IPS-20b (cell line): ENCODE data around the gene SELE.
"Not testable (repeated sequence)": the region's sequence is repeated elsewhere in the genome, so short reads cannot be mapped to it uniquely, and the experiment has no call there.

ENCODE experiments used
- H3K27ac ChIP-seq: one replicate; pipeline ENCODE4 v1.5.1; 2013; ENCODE audit warnings: low read length
- H3K27me3 ChIP-seq: 2 replicates; pipeline ENCODE4 v1.6.1; 2013; ENCODE audit warnings: mild to moderate bottlenecking, low read length, inconsistent platforms; ENCODE audit not compliant: insufficient read depth
- H3K36me3 ChIP-seq: 2 replicates; pipeline ENCODE4 v1.6.1; 2013; ENCODE audit warnings: low read depth, mild to moderate bottlenecking, inconsistent platforms, low read length, moderate library complexity; ENCODE audit not compliant: insufficient read depth
- H3K4me1 ChIP-seq: 2 replicates; pipeline ENCODE4 v1.6.1; 2013; ENCODE audit warnings: mild to moderate bottlenecking, control low read depth, inconsistent platforms, low read length, moderate library complexity; ENCODE audit not compliant: insufficient read depth
- H3K4me3 ChIP-seq: 2 replicates; pipeline ENCODE4 v1.5.1; 2013; ENCODE audit warnings: mild to moderate bottlenecking, low read length, inconsistent platforms
- H3K9ac ChIP-seq: 2 replicates; pipeline ENCODE4 v1.6.1; 2013; ENCODE audit warnings: low read depth, mild to moderate bottlenecking, inconsistent platforms, low read length, moderate library complexity
- H3K9me3 ChIP-seq: 2 replicates; pipeline ENCODE4 v1.6.1; 2013; ENCODE audit warnings: mild to moderate bottlenecking, low read depth, low read length, inconsistent platforms; ENCODE audit not compliant: insufficient read depth

The SELE gene

DNA sequence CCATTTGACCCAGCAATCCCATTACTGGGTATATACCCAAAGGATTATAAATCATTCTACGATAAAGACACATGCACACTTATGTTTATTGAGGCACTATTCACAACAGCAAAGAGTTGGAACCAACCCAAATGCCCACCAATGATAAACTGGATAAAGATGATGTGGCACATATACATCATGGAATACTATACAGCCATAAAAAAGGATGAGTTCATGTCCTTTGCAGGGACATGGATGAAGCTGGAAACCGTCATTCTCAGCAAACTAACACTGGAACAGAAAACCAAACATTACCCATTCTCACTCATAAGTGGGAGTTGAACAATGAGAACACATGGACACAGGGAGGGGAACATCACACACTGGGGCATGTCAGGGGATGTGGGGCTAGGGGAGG, 18.8 kb downstream of the SELE start:
- not testable (repeated sequence) for H3K4me3 ChIP-seq, H3K9ac ChIP-seq, H3K27me3 ChIP-seq, H3K36me3 ChIP-seq, H3K27ac ChIP-seq, H3K4me1 ChIP-seq, H3K9me3 ChIP-seq

DNA sequence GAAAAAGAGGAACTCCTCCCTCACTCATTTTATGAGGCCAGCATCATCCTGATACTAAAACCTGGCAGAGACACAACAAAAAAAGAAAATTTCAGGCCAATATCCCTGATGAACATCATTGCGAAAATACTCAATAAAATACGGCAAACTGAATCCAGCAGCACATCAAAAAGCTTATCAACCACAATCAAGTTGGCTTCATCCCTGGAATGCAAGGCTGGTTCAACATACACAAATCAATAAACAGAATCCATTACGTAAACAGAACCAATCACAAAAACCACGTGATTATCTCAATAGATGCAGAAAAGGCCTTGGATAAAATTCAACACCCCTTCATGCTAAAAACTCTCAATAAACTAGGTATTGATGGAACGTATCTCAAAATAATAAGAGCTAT, 20.8 kb downstream of the SELE start:
- H3K4me1 ChIP-seq, H3K9me3 ChIP-seq, H3K36me3 ChIP-seq: not testable (repeated sequence)

DNA sequence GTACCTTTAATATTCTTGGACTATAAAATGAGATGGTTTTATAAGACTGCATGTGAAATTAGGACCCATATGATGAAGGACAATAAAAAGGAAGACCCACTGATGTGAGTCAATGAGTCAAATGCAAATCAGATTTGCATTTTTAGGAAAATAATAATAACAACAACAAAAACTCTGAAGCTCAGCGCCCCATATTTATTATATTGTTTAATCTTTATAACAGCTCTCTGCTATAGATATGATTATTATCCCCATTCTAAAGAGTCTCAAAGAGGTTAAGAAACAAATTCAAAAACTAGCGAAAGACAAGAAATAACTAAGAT, 21.6 kb downstream of the SELE start:
- Histone ChIP-seq H3K4me1 (peaks cover 4% of the 10 kb centered on the region), H3K9ac (no peak overlapping the region), H3K27me3 (no peaks in the 10 kb centered on the region), H3K9me3 (no peaks in the 10 kb centered on the region), H3K36me3 (no peaks in the 10 kb centered on the region), H3K4me3 (no peak overlapping the region), H3K27ac (no peak overlapping the region)

More for the DNA sequence above, 20.8 kb downstream of the SELE start:
- not testable (repeated sequence) for H3K27ac ChIP-seq, H3K9ac ChIP-seq, H3K27me3 ChIP-seq, H3K4me3 ChIP-seq

DNA sequence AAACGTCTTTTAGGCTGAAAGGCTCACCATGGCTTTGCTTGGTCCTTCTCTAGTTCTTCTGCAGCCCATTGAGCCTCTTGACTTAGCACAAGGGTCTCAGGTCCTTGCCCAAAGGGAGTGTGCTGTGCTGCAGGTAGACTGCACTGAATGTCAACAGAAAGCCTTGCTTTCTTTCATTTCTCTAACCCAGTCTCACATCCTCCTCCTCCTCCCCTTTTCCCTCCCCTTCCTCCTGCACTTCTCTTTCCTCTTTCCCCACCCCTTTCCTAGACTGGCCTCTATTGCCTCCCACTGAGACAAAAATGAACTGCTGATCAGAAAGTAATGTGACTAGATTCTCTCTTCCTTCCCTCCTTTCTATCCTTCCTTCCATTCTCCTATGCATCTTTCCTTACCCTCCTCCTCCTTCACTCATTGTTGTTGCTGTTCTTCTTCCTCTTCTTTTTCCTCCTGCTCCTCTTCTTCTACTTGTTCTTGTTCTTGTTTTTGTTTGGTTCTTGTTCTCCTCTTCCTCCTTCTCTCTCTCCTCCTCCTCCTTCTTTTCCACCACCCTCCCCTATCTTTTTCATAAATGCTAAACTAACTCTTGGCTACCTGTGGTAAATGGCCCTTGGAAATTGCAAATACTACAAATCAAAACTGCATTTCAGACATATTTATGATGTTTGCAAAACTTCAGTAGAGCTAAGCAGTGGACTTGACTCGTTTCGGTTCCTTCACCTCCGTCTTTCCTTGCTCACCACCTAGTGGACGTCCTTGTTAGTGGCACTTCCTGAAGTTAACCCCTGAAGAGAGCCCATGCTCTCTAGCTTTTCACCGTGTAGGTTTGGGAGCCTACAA, 22.2 kb downstream of the SELE start, which contains the start of gene SELL:
Gene SELL, minus strand, starts transcription at position 152 of the 840 bp plus-strand sequence. Its CDS starts 122 bp downstream, at position 30.
- no peak within 1 kb of the TSS for H3K9ac ChIP-seq
- H3K4me3 ChIP-seq, result peak within 1 kb of the TSS; percentile 20
- no peaks in the 10 kb centered on the region for H3K27me3 ChIP-seq
- no peaks in the 10 kb centered on the region for H3K36me3 ChIP-seq
- H3K27ac ChIP-seq, result no peak within 1 kb of the TSS
- no peaks in the 10 kb centered on the region for H3K9me3 ChIP-seq
- peaks cover 4% of the 10 kb centered on the region for H3K4me1 ChIP-seq

DNA sequence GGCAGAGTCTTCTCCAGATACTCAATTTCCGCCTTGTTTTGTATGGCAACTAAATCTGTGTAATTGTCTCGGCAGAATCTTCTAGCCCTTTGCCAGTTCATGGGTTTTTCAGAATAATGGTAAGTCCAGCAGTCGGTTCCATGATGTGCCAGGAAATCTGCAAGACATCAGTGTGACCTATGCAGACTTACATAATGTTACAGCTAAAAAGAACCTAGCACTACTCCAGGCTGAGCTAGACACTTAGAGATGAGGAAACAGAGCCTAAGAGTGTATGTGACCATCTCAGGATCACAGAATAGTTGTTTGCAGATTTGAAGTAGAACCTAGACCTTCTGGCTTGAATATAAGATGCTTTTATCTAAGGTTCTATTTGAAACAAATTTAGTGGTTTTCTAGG, 25.2 kb downstream of the SELE start:
- no peak overlapping the region for H3K9ac ChIP-seq
- H3K27me3 ChIP-seq, result no peaks in the 10 kb centered on the region
- no peaks in the 10 kb centered on the region for H3K9me3 ChIP-seq
- H3K36me3 ChIP-seq, result no peaks in the 10 kb centered on the region
- H3K4me3 ChIP-seq, result no peak overlapping the region
- H3K4me1 ChIP-seq, result peaks cover 4% of the 10 kb centered on the region
- no peak overlapping the region for H3K27ac ChIP-seq

DNA sequence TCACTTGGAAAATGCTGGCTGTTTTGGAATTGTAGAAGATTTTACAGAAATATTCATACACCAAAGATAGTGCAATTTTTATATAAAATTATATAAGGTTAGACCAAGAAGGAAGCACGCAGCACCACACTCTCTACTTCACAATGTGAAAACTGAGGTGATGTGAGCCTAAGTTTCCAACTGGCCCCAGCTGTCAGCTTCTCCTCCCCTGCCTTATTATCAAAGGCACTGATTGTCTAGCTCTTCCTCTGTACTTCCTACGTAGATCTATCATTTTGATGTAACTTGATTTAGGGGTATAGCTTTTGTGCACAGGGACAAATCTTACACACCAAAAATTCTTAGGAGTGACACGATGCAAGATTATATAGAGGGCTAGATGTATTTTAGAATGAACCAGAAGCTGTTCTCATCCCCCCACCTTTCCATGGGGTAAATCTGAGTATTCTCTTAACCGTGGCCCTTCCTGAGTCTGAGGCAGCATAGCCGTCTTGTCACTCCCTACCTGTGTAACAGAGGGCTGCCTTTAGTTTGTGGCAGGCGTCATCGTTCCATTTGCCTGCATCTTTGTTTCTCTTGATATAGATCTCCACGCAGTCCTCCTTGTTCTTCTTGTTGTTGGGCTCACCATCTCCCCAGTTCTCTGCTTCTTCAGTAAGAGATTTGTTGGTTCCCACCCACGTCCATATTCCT, 25.8 kb downstream of the SELE start:
- H3K9ac ChIP-seq, result no peak overlapping the region

DNA sequence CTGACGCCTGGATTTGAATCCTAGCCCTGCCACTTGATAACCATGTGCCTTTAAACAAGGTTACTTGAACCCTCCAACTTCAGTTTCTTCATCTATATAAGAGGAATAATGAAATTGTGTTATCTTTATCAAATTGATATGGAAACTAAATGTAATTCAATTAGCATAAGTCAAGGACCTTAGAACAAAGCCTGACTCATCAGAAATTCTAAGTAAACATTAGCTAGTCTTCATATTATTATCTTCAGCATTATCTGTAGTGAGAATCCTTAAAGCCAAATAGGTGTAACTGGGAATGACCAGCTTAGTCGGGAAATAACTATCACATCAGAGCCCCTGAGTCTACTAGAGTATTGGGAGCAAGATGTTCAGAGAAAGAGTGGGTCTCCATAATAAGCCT, 29.1 kb downstream of the SELE start:
- no peak overlapping the region for H3K4me3 ChIP-seq
- H3K27ac ChIP-seq, result no peak overlapping the region
- no peaks in the 10 kb centered on the region for H3K36me3 ChIP-seq
- no peaks in the 10 kb centered on the region for H3K9me3 ChIP-seq
- H3K4me1 ChIP-seq, result no peaks in the 10 kb centered on the region
- no peak overlapping the region for H3K9ac ChIP-seq
- no peaks in the 10 kb centered on the region for H3K27me3 ChIP-seq

More for the DNA sequence above, 25.8 kb downstream of the SELE start:
- no peak overlapping the region for H3K4me3 ChIP-seq
- H3K4me1 ChIP-seq, result peaks cover 4% of the 10 kb centered on the region
- no peak overlapping the region for H3K27ac ChIP-seq
- H3K9me3 ChIP-seq, result no peaks in the 10 kb centered on the region
- H3K27me3 ChIP-seq, result no peaks in the 10 kb centered on the region
- H3K36me3 ChIP-seq, result no peaks in the 10 kb centered on the region

DNA sequence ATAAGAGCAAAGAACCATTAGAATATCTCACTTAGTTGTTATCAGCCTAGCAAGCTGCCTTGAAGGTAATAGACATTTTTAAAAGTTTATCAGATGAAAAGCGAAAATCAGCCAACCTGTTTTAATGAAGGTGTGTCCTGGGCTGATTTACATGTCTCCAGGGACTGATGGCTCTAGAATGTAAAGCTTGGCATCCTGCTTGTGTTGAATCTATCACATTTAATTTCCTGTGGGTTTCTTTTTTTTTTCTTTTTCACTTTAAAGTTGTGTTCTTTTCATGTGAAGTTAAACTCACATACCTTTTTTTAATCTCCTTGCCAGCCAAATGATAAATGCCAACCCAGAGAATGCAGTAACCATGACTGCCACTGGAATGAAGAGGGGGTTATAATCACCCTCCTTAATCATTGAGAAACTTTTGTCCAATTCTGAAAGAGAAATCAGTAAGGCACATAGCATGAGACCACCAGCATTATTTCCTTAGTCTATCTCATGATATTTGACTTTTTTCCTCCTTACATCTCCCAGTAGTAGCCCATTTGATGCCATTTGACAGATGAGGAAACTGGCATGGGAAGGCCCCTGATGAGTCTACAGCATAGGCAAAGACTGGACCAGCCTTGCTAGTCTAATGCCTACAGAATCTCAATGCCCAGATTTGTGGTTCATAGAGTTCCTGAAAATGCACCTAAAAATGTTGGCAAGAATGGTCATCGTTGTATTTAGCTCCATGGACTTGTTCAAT, 32.4 kb downstream of the SELE start:
- H3K9ac ChIP-seq, result no peak overlapping the region
- 0 out of 2 replicates have a peak, but pooled peaks cover 3% of the 10 kb centered on the region for H3K27me3 ChIP-seq
- H3K9me3 ChIP-seq, result no peaks in the 10 kb centered on the region
- no peak overlapping the region for H3K4me3 ChIP-seq
- H3K36me3 ChIP-seq, result no peaks in the 10 kb centered on the region
- H3K27ac ChIP-seq, result no peak overlapping the region
- H3K4me1 ChIP-seq, result no peaks in the 10 kb centered on the region

DNA sequence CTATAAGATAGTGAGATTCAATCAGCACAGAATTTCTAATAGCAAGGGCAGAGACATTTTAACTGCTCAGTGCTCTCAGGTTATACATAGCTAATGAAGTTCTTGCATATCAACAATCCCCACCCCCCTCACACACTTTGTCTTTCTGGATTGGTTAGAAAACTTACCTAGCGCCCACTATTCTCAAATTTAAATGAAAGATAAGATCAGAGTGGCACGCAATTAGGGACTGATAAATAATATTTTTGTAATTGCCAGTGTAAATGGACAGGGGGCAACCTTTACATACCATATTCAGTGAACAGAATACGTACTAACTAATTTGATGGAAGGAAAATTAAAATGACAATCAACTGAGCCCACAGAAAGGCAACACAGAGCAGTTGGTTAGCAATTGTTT, 34.2 kb downstream of the SELE start:
- H3K36me3 ChIP-seq, result no peaks in the 10 kb centered on the region
- H3K9ac ChIP-seq, result no peak overlapping the region
- H3K27me3 ChIP-seq, result peaks cover 14% of the 10 kb centered on the region
- H3K27ac ChIP-seq, result no peak overlapping the region
- H3K9me3 ChIP-seq, result no peaks in the 10 kb centered on the region
- no peaks in the 10 kb centered on the region for H3K4me1 ChIP-seq
- no peak overlapping the region for H3K4me3 ChIP-seq

DNA sequence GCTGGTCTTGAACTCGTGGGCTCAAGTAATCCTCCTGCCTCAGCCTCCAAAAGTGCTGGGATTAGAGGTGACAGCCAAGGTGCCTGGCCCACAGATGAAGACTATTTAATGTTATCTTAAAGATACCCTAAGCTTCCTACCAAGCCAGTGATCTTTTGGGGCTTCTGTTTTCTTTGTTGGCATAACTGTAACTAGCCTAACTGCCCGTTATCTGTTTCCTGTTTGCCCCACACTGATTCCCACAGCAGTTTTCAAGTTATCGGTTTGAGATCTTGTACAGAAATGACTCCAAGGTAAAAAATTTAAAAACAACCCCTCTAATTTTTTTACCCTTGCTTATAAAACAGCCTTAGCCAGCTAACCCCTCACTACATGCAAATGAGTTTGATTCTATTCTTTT, 34.9 kb downstream of the SELE start:
- H3K4me3 ChIP-seq, result no peak overlapping the region
- no peaks in the 10 kb centered on the region for H3K4me1 ChIP-seq
- H3K27me3 ChIP-seq, result peaks cover 22% of the 10 kb centered on the region
- no peaks in the 10 kb centered on the region for H3K9me3 ChIP-seq
- H3K36me3 ChIP-seq, result no peaks in the 10 kb centered on the region
- H3K27ac ChIP-seq, result no peak overlapping the region
- H3K9ac ChIP-seq, result no peak overlapping the region

DNA sequence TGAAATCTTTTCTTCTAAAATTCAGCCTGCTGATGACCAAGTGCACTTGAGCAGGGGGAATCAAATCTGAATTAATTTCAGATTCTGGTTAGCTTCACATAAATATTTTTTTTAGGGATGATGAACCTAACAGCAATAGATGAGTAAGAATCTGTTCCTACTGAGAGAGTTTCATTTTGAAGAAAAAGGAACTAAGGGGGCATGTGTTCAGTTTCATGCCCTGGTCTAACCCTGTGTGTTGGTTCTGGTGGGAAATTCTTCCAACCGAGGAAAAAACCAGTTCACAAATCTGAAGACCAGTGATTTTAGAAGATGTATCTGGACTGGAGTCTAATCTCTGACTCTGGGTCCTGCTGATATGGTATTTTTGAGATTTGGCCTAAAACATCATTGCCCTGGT, 36.1 kb downstream of the SELE start:
- Histone ChIP-seq H3K27ac (no peak overlapping the region), H3K4me1 (no peaks in the 10 kb centered on the region), H3K9me3 (no peaks in the 10 kb centered on the region), H3K9ac (no peak overlapping the region), H3K36me3 (no peaks in the 10 kb centered on the region), H3K27me3 (peaks cover 34% of the 10 kb centered on the region), H3K4me3 (no peak overlapping the region)
